HG03521 (cell line): ENCODE results near the gene EXOG.

Source experiments
- ATAC-seq: cut with Tn5 transposase; IDR thresholded peaks from one replicate; pipeline ENCODE4 v1.9.1; 2021; ENCODE audit warnings: mild to moderate bottlenecking, moderate library complexity; ENCODE audit not compliant: unreplicated experiment

The EXOG gene

DNA sequence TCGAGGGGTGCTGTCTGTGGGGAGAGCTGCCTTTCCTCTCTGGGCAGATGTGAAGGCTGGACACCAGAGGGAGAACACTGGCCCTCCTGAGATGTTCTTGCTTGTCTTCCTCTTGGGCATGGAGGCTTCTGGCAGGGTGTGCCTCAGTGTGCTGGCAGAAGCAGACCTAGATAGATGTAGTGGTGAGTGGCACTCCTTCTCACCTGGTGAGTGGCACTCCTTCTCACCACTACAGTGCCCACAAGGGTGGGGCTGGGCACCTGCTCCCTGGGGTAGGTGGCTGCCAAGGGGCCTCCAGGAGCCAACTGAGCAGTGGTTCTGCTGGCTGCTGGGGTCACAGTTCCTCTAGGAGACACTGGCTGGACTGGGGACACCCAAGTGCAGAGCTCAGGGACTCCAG, 23.8 kb upstream of the EXOG start:
- no peak for ATAC-seq

DNA sequence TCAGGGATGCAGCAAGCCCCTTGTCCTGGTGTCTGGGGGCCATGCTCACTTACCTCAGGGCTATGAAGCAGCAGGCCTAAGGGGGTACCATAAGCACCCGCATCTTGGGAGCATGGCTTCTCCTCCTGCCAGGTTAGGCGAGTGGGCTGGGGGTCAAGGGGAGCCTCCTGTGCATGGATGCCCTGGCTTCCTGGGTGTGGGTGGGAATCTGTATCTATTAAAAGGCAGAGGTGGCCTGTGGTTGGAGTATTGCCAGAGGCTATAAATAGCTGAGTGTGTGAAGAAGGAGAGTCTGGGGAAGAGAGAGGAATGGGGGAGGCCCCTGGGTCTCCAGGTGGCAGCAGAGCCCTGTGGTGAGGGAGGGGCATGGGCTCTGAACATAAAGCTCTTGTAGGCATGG, 22.9 kb upstream of the EXOG start:
- no peak for ATAC-seq

DNA sequence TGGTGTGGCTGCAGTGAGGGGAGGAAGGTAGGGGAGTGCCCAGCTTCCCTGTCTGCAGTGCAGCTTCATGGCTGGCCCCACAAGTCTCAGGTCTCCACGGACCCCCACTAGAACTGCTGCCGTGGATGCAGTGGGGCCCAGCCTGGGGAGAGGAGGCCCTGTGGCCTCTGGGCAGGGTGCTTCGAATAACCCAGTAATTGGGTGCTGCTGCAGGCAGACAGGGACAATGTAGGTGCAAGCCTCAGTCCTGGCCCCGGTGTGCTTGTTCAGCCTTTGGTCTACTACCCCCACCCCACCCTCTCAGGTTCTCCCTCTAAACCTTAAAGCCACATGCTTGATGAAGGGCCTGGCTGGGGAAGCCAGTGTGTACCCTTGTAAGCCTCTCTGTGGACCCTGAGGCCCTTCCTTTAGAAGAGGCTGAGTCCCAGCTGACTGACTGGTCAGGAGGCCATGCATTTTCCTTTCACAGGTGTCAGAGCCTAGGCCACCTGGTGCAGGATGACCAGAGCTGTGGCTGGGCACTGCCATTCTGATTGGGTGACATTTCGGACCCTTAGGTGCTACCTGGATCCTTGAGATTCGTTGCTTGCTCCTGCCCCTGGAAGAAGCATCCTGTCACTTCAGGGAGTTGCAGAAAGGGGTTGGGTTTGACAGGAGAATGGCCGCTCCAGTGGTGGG, 21.1 kb upstream of the EXOG start:
- ATAC-seq: no peak

DNA sequence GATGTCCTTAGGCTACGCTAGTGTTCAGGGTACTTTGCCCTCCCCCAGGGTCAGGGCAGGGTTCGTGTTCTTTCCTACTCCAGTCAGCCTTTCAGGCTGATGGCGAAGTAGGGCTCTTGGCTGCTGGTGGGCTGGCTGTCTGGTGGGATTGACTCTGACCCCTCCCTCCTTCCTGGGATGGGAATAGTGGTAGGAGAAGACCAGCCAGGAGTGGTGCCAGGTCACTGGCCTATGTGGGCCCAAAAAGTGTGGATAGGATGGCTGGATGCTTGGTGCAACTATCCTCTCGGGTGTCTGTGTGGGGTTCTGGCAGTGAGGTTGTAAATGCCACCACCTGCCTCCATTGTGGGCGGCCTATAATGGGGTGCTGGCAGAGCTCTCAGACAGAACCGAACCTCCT, 20.4 kb upstream of the EXOG start:
- no peak for ATAC-seq

DNA sequence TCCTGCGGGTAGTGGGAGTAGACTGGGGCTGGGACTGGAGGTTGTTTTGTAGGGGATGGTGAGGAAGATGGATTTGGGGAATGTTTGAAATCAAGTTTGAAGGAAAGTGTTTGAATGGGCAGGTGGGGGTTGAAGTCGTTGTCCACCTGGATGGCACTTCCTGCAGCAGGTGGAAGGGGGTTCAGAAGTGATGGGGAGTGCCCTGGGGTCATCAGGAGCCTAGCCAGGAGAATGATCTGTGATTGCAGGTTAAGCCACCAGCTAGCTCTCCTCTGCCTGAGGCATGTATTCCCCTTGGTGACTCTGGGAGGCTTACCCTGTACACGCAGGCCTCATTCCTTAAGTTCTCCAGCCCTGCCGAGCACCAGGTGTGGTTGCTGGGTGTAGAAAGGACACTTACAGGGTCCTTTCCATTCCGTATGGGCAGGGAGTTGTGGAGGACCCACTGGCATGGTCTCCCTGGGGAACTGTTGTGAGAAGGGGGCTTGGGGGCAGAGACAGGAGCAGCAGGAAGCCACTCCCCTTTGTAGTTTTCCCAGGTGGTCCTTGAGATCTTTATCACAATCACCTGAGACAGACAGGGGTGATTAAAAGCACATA, 19.9 kb upstream of the EXOG start:
- no peak for ATAC-seq

DNA sequence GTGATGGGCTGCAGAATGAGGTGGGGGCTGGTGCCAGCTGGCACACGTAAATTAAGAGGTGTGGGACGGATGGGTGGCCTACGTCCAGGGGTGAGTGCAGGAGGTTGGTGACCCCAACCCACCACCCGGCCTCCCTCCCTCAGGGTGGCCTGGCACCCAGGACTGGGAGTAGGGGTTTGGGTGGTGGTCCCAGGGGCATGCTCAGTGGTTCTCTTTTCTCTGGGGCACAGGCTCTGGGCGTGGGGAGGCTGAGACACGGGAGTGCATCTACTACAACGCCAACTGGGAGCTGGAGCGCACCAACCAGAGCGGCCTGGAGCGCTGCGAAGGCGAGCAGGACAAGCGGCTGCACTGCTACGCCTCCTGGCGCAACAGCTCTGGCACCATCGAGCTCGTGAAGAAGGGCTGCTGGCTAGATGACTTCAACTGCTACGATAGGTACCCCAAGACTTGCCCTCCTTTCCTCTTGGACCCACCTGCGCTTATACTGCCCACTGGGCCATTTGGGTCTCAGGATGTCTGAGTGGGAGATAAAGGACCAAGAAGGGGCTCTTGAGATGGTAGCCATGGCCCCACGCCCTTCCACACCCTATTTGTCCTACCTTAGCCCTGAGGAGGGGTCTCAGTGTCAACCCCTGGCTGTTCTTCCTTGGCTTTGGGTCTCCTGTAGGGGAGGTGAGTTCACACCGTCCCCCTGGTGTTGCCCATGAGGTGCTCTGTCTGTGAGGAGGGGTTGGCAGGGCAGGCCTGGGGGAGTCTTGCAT, 18.9 kb upstream of the EXOG start:
- no peak for ATAC-seq

DNA sequence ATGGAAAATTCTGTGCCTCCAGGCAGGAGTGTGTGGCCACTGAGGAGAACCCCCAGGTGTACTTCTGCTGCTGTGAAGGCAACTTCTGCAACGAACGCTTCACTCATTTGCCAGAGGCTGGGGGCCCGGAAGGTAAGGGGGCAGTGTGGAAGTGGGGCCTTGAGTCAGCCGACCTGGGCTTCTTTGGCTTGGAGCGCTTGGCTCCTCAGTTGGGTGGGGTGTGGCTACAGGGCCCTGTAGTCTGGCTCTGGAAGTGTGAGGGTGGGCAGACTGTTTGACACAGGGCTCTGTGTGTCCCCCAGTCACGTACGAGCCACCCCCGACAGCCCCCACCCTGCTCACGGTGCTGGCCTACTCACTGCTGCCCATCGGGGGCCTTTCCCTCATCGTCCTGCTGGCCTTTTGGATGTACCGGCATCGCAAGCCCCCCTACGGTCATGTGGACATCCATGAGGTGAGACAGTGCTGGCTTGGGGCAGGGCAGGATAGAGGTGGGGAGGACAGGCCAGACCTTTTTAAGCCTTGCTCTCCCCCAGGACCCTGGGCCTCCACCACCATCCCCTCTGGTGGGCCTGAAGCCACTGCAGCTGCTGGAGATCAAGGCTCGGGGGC, 18.2 kb upstream of the EXOG start:
- ATAC-seq: no peak

DNA sequence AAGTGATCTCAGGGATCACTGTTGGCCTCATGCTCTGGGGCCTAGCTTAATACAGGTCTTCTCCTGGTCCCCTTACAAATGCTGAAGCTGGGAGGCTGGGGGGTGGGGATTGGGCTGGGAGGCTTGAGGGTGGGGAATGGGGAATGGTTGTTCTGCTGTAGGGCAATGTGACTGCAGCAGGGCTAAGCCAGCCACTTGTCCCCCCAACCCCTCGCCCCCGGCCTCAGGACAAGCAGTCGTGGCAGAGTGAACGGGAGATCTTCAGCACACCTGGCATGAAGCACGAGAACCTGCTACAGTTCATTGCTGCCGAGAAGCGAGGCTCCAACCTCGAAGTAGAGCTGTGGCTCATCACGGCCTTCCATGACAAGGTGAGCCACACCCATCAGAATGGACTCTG, 17.2 kb upstream of the EXOG start:
- no peak for ATAC-seq

DNA sequence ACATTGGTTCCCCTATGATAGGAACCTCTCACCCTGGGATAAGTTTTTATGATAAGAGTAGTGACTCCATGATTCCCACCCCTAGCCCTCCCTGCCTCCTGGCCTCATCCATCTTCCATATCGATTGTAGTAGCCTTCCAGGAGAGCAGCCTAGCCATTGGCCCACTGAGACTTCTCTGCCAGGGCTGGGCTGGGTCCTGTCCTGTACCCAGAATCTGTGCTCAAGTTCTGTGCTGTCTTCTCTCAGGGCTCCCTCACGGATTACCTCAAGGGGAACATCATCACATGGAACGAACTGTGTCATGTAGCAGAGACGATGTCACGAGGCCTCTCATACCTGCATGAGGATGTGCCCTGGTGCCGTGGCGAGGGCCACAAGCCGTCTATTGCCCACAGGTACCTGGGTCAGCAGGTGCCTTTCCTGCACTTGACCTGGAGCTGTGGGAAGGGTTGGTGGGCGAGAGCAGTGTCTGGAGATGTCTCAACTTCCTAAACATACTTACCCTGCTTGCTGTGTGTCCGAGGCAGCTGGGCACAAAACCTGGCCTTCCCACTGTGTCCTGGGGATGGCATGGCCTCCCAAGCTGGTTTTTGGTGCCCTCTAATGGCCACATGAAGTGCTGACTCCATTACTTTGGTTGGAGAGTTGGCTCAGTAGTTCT, 16.6 kb upstream of the EXOG start:
- ATAC-seq: no peak

DNA sequence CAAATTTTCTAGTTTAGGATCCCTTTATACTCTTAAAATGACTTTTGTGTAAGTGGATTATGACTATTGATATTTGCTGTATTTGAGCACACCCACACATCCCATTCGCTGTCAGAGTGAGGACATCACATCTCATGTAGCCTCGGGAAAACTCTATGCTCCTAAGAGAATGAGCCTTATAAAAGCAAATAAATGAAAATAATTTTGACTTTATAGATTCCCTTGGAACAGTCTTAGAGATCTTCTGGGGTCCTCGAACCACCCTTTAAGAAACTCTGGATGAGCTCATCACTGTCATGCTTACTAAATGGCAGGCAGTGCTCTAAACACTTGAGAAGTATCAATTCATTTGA, 16.1 kb upstream of the EXOG start:
- ATAC-seq: no peak

DNA sequence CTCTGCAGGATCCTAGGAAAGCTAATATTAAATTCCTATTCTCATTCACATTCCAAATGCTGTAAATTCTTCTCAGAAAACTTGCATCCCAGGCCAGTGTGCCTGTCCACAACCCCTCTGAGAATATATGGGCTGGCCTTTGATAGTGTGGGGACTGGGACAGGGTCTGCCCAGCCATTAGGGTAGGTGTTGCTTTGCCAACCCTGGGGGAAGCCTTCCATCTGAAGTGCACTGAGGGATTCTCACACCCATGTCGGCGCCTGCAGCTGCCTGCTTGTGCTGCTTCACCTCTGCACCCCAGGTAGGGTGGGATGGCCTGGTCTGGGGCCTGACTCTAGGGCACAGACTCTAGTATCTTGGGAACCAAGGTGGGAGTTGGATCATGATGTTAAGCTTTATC, 15.2 kb upstream of the EXOG start:
- no peak for ATAC-seq

DNA sequence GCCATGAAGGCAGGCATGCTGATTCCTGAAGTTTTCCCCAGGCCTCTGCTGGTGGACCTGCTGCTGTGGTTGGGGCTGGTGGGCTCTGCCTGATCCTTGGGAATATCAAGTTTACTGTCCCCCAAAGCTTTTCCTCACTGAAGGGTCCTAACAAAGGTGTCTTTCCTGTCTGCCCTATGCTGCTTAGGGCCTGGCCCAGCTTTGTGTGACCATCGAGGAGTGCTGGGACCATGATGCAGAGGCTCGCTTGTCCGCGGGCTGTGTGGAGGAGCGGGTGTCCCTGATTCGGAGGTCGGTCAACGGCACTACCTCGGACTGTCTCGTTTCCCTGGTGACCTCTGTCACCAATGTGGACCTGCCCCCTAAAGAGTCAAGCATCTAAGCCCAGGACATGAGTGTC, 13.2 kb upstream of the EXOG start:
- ATAC-seq: no peak

DNA sequence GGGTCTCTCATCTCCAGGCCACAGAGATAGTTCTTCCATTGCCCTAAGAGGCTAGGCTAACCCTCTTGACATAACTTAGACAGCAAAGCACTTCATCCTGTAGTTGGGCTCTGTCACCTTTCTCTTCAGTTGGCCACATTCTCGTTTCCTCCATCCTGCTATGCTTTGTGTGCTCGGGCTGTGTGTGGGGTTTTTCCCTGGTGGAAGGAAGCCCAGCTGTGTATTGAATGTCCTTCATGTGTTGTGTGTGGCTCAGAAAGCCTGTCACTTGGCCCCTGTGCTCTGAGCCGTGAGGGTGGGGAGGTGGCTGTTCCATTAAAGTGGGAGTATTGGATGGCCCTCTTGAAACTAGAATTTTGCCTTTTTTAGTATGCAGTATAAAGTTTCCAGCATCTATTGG, 8.8 kb upstream of the EXOG start:
- no peak for ATAC-seq

DNA sequence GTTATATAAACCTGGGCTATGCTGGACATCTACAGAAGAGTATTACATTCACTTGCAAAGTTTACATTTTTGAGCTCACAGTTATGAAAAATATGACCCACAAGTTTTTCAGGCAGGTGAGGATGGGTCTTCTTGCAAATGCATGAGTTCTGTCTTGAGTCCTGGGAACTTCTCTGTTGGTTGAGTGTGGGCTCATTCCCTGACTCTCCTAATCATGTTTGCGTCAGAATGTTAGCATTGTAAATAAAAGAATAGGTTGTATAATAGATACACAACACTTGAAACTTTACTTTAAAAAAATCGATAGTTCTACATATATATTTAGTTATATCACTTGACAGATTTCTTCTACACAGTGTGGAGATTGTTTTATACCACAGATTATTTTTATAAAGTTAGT, 7.2 kb upstream of the EXOG start:
- no peak for ATAC-seq

DNA sequence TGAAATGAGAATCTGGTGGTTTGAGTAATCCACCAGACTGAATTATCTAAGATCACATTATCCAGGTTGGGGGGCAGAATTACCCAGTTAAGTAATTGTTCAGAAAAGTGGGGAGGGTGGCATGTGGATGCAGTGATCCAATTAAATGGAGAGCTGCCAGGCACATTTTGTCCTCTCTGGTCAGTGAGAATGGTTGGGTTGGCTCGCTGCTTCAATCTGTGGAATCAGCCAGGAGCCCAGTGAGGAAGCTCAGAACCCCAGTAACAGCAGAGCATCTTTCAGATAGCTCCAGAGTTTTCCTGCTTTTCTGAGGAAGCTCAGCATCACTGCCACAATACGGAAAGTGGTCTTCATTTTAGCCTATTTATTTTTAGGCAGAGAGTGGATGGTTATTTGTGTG, 6.4 kb upstream of the EXOG start:
- ATAC-seq: no peak

DNA sequence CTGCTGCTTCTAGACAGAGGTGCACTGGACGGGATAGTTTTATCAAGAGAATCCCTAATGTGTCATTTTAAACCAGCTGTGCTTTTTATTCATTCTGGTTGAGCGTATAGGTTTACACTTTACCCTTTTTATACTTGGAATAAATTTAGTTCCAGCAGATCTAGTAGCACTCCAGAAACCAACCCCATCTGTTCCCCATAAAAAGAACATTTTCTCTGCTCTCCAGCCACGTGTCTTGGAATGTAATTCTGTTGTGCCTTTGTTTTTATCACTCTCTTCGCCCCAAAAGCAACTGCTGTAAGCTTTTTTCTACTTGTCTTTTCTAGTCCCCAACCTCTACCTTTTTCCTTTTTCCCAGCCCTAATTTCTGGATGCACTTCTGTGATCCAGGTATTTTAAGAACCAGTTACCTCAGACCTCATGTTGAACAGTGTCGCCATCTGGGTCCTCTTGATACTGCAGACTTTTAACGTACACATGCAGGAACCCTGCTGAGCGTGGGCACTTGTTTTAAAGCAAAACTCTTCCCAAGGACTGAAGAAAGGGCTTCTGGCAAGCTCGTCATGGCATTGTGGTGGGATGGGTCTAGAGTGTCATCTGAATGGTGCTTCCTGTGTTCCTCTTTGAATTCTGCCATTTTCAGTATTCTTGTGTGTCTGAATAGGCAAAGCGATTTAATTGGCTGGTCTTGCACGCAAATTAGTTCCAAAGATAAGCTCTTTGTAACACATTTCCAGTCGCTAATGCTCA, 5.7 kb upstream of the EXOG start:
- no peak for ATAC-seq

DNA sequence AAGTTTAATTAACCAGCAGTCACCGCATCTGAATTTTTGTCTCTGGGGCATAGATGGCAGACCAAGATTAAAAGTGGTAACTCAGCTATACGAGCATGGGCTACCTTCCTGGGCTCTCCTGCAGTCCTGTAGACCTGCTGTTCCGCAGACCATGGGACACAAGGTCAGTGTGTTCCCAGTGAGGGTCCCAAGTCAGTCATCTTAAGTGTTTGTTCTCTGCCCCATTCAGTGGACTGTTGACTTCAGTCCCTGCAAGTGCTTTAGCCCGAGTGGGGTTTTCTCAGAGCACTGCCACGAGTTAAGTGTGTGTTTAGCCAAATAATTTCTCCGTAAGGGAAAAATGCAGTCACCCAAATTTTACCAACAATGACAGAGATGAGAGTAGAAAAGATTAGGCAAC, 4.9 kb upstream of the EXOG start:
- ATAC-seq: no peak

DNA sequence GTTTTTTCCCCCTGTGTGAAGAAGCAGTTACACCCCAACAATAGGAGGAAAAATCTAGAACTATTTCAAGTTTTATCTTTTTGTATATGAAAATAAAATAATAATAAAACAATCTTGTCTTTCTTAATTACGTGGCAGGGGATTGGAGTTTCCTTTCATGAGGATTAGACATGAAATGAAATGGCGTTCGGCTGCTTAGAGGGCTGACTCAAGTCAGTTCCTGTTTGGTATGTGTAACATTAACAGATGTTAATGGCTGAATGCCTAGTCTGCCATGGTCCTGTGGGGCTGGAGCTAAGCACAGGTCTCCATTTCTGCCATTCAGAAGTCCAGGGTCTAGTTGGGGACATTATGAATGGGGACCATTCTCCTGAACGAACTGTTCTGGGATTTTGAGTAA, 3.1 kb upstream of the EXOG start:
- ATAC-seq: no peak

DNA sequence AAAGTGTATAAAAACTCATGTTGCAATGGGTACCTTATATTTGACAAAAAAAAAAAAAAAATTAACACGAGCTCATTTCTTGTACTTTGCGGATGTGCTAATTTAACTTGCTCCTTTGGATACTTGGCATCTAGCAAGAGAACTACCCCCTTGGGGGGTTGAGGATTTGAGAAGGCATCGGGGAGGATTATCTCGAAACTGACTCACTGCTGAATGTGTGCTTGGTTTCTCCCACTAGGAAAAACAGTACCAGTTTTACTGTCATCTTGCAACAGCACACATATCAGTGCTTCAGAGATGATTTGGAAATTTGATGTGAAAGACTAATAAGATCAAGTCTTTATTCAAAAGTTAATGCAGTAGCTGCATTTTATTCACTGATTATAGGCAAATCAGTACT, 891 bp downstream of the EXOG start:
- ATAC-seq: no peak

DNA sequence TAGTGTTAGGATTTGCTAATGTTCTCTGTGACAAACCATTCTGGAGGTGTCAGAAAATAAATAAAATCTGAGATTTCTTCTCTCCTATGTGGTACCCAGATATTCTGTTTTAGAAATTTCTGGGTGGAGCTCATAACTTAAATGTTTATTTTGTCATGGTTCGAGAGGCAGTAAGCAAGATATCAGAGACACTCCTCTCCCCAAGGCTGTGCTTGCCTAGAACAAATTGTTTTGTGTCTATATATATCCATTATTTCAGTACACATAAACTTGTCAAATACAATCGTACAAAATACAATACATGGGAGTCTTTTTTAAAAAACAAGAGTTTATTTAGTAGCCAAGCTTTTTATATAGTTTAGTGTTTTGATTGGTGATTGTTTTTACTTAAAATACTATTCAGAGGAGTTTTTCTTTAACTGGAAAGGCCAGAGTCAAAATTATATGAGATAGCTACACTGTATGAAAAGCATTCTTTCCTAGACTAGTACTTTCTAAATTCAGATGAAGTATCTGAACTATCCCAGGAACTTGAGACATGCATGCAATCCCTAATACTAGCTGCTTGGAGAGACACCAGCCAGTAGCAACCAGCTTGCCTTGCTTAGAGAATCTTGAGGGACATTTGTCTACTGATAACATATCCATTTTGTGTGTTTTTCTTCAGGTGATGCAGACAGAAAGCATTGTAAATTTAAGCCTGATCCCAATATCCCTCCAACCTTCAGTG, 4.7 kb downstream of the EXOG start:
- no peak for ATAC-seq
